NCI-H69 (cell line): ENCODE results near the gene KIF17.

Source experiments
- DNase-seq: peaks from one replicate; lab custom pipeline; 2025; lab: John Stamatoyannopoulos, UW

KIF17 gene

DNA sequence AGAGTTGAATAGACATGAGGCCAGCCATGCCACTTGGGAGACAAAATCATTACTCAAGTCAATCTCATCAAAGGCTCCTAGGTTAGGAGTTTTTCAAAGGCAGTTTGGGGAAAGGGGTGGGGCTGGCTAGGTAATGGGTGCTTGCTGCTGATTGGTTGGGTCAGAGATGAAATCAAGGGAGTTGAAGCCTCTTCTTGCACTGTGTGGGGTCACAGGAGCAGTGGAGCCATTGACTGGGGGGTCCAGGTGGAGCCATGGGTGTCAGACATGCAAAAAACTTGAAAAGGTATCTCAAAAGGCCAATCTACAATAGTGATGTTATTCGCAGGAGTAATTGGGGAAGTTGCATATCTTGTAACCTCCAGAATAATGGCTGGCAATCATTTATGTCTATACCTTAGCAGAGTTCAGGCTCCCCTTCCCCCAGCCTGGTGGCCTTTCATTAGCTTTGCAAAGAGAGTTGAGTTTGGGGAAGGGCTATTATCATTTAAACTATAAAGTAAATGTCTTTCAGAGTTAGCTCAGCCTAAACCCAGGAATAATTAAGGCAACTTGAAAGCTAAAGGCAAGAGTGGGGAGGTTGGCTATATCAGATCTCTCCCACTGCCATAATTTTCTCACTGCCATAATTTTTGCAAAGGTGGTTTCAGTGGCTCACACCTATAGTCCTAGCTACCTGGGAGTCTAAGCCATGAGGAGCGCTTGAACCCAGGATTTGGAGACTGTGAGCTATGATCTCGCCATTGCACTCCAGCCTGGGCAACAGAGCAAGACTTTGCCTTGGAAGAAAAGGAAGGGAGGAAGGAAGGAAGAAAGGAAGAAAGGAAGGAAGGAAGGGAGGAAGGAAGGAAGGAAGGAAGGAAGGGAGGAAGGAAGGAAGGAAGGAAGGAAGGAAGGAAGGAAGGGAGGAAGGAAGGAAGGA lies 92.4 kb downstream of the KIF17 start:
- no peak for DNase-seq

DNA sequence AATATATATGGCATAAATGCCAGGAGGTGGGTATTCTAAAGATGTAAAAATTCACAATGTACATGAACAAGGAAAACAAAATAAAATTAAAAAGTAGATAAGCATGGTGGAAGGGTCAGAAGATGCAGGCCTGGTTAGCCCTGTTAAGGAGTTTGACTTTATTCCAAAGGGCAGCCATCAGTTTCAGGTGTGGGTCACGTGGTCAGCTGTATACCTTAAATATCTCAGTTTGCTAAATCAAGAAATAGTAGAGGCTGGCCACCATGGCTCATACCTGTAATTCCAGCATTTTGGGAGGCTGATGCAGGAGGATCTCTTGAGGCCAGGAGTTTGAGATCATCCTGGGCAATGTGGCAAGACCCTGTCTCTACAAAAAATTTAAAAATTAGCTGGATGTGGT lies 93.1 kb downstream of the KIF17 start:
- DNase-seq = no peak

DNA sequence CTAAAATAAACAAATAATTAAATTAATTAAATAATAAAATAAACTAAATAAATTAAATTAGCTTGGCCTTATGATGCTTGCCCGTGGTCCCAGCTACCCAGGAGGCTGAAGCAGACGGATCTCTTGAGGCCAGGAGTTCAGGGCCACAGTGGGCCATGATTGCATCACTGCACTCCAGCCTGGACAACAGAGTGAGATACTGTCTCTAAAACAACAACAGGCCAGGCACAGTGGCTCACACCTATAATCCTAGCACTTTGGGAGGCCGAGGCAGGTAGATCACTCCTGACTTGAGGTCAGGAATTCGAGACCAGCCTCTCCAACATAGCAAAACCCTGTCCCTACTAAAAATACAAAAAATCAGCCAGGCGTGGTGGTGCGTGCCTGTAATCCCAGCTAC lies 96.8 kb downstream of the KIF17 start:
- no peak for DNase-seq

DNA sequence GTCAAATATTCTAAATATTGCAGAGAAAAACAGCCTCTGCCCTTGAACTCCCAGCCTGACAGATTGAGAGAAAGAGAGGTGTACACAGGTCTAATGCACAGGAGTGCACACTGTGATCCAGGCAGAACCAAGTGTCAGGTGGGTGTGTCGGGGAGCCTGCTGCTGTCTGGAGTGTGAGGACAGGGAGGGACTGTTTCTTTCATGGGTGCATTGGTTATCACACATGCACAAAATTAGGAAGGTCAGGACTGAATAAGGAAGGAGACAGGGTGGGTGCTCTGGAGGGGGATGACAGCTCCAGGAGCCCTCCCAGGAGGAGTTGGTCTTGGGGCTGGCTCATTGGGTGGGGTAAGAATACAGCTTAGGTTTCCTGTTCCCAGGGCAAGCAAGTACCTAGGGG lies 97.8 kb downstream of the KIF17 start:
- DNase-seq = no peak

DNA sequence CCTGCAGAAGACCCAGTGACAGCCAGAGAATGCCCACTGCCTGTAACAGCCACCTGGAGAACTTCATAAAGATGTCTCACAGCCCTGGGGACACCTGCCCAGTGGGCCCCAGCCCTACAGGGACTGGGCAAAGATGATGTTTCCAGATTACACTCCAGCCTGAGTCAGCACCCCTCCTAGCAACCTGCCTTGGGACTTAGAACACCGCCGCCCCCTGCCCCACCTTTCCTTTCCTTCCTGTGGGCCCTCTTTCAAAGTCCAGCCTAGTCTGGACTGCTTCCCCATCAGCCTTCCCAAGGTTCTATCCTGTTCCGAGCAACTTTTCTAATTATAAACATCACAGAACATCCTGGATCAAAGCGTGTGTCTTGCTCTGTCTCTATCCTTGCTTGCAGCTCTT lies 99.3 kb downstream of the KIF17 start:
- no peak for DNase-seq

DNA sequence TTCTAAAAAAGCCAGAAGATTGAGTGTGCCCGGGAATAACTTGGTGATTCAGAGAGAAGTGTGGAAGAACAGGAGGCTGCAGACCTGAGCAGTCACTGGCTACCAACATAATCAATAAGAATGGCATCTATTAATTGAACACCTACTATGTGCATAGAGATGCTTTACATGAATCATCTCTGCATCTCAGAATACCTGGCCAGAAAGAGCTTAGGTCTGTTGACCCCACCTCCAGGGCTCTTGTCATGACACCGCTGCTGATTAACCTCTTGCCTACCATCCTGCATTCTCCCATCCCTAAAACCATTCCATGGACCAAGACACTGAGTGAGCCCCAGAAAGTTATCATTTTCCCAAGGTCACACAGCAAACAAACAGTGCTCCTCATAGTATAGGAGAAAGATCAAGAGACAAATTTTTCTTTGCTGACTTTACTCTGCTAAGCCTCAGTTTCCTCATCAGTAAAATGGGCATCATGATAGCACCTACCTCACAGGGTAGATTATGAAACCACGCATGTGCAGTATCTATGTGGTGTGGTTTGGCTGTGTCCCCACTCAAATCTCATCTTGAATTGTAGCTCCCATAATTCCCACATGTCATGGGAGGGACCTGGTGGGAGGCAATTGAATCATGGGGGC lies 100.8 kb downstream of the KIF17 start:
- no peak for DNase-seq

DNA sequence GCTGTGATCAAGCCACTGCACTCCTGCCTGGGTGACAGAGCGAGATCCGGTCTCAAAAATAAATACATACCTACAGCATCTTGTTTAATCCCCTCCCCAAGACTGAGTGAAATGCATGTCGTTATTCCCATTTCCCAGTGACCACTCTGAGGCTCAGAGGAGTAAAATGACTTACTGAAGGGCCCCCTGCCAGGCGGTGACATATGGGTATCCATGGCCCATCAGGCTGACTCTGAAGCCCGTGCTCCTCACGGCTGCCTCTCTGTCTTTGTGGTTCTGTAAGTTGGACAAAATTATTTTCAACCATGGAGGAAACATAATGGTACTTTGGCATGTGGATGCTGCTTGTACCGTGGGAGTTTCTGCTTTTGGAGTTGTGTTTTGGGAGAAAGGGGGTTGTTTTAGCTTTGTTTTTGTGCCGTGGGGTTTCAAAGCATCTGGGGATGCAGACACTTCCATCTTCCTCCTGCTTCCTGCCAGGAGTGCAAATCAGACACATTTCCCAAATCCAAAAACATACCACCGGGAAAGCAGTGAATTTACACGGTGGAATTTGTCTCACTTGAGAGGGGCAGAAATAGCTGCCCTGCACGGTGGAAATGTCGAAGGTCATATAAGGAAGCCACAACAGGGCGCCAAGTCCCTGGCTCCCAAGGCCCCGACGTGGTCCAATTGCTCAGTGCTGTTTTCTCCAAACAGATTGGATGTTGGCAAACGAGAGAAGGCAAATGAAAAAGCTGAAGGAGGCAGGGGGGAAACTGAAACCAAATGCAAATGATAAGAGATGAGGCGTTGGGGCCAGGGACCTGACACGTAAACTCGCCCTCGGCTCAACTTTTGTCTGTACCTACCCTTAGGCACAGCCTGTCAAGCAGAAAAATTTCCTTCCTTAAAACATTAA lies 101.6 kb downstream of the KIF17 start:
- no peak for DNase-seq

DNA sequence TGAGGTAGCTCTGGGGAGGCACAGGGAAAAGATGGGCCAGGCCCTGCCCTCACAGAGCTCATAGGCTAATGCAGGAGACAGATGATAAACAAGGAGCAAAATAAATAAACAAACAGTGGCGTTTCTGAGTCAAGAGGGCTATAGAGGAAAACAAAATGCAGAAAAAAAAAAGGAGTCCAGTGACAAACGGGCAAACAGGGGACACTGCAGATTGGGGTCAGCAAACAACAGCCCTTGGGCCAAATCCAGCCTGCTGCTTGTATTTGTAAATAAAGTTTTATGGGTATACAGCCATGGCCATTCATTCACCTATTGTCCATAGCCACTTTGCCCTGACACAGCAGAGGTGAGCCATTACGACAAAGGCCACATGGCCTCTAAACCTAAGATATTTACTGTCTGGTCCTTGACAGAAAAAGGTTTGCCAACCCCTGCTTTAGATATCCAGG lies 103.7 kb downstream of the KIF17 start:
- no peak for DNase-seq
